ENCODE data around the gene ITPR3.

The ITPR3 gene

GRCh38 chr6:33745548-33745947 lies 124.4 kb downstream of the ITPR3 start:
- Histone ChIP-seq H3K4me3 (ENCODE audit: low read depth in 1 of 2, low read length in 2 of 2) (no peak overlapping the region), H3K27me3 (ENCODE audit: control insufficient read depth in 1 of 2, insufficient read depth in 2 of 2, low read length in 2 of 2) (no peaks in the 10 kb centered on the region), H3K9ac (ENCODE audit: low read depth in 1 of 2, low read length in 2 of 2) (peak overlapping the region in 1 of 2 donors; percentile 39), H3K27ac (ENCODE audit: low read depth, low read length) (peak overlapping the region; percentile 68), H3K4me1 (ENCODE audit: control insufficient read depth in 1 of 2, insufficient read depth in 2 of 2, low read length in 2 of 2) (peaks cover 10 to 22% of the 10 kb centered on the region in 2 donors), H3K36me3 (ENCODE audit: control insufficient read depth in 1 of 2, insufficient read depth in 2 of 2, low read length in 2 of 2) (no peaks in the 10 kb centered on the region), H3K9me3 (ENCODE audit: control insufficient read depth in 1 of 2, low read length in 2 of 2) (no peaks in the 10 kb centered on the region)
